ENCODE measurements around the gene GRIK3. TPM values are rescaled to one million over a fixed set of nuclear protein-coding genes. Genes with fewer than 3 reads are reported as not detected.

The GRIK3 gene
- total RNA-seq, 6 experiments from 2014 or later: not detected

- H3K27me3 Mint-ChIP-seq (ENCODE audit: insufficient read depth): peaks cover 5% of the 10 kb centered on the region; the same call in 1 of the 2 replicates
- H3K36me3 Mint-ChIP-seq (ENCODE audit: low read depth): peaks cover 5% of the 10 kb centered on the region; the same call in 1 of the 2 replicates
- H3K27ac Mint-ChIP-seq: no peak overlapping the region
- peaks cover 49% of the 10 kb centered on the region for H3K9me3 Mint-ChIP-seq
- no peak overlapping the region for H3K4me3 Mint-ChIP-seq
- no peaks in the 10 kb centered on the region for H3K4me1 Mint-ChIP-seq (ENCODE audit: low read depth)
- TF ChIP-seq CTCF (IDR thresholded peaks at IDR 0.05): no peak
- DNase-seq: no peak
Measured at GRCh38 chr1:36783475-36783874, 250.8 kb downstream of the GRIK3 start.

GRCh38 chr1:36782785-36783184 is 251.5 kb downstream of the GRIK3 start:
- no peak overlapping the region for H3K27ac Mint-ChIP-seq
- DNase-seq: no peak
- peaks cover 5% of the 10 kb centered on the region for H3K27me3 Mint-ChIP-seq (ENCODE audit: insufficient read depth)
- TF ChIP-seq CTCF (IDR thresholded peaks at IDR 0.05): no peak
- peaks cover 5% of the 10 kb centered on the region; the same call in 1 of the 2 replicates for H3K36me3 Mint-ChIP-seq (ENCODE audit: low read depth)
- no peak overlapping the region for H3K4me3 Mint-ChIP-seq
- H3K4me1 Mint-ChIP-seq (ENCODE audit: low read depth): no peaks in the 10 kb centered on the region
- peaks cover 45% of the 10 kb centered on the region for H3K9me3 Mint-ChIP-seq

- H3K4me1 Mint-ChIP-seq (ENCODE audit: low read depth): no peaks in the 10 kb centered on the region
- no peak for DNase-seq
- no peak overlapping the region for H3K27ac Mint-ChIP-seq
- TF ChIP-seq CTCF (IDR thresholded peaks at IDR 0.05): no peak
- peaks cover 5% of the 10 kb centered on the region for H3K27me3 Mint-ChIP-seq (ENCODE audit: insufficient read depth)
- peaks cover 5% of the 10 kb centered on the region; the same call in 1 of the 2 replicates for H3K36me3 Mint-ChIP-seq (ENCODE audit: low read depth)
- peaks cover 42% of the 10 kb centered on the region for H3K9me3 Mint-ChIP-seq
- H3K4me3 Mint-ChIP-seq: no peak overlapping the region
Measured at GRCh38 chr1:36782085-36782484, 252.2 kb downstream of the GRIK3 start.

GRCh38 chr1:36781098-36781497 is 253.2 kb downstream of the GRIK3 start:
- Mint-ChIP-seq H3K36me3 (ENCODE audit: low read depth) (peaks cover 5% of the 10 kb centered on the region; the same call in 1 of the 2 replicates), H3K27me3 (ENCODE audit: insufficient read depth) (peaks cover 5% of the 10 kb centered on the region), H3K9me3 (peaks cover 47% of the 10 kb centered on the region), H3K4me3 (no peak overlapping the region), H3K4me1 (ENCODE audit: low read depth) (no peaks in the 10 kb centered on the region), H3K27ac (no peak overlapping the region)
- TF ChIP-seq CTCF (IDR thresholded peaks at IDR 0.05): no peak
- DNase-seq: no peak

GRCh38 chr1:36778740-36779139 is 255.6 kb downstream of the GRIK3 start:
- Mint-ChIP-seq H3K27ac (no peak overlapping the region), H3K27me3 (ENCODE audit: insufficient read depth) (peaks cover 3% of the 10 kb centered on the region), H3K4me1 (ENCODE audit: low read depth) (no peaks in the 10 kb centered on the region), H3K4me3 (no peak overlapping the region), H3K36me3 (ENCODE audit: low read depth) (no peaks in the 10 kb centered on the region), H3K9me3 (peaks cover 51% of the 10 kb centered on the region)
- no peak for TF ChIP-seq CTCF (IDR thresholded peaks at IDR 0.05)
- DNase-seq: no peak

Measured in HFFc6 (cell line).